H9 (cell line): ENCODE data around the gene MAGI1. TPM values are rescaled to one million over a fixed set of nuclear protein-coding genes. Genes with fewer than 3 reads are reported as not detected.
A peak's percentile ranks its signal among the peaks of the same experiment; 100 is the strongest.

ENCODE experiments used
- DNase-seq: peaks from one replicate; pipeline ENCODE4 v3.0.0-alpha.2; 2017
- H2AFZ ChIP-seq: one replicate; pipeline ENCODE4 v1.6.1; 2013; ENCODE audit warnings: mild to moderate bottlenecking, low read length, control low read depth, moderate library complexity
- H2AK5ac ChIP-seq: 2 replicates; pipeline ENCODE4 v1.6.1; 2013; ENCODE audit warnings: low read length, control low read depth, mixed read lengths; ENCODE audit not compliant: insufficient read length
- H2BK120ac ChIP-seq: one replicate; pipeline ENCODE4 v1.6.1; 2013; ENCODE audit warnings: low read depth, mild to moderate bottlenecking, low read length, control low read depth, inconsistent platforms; ENCODE audit not compliant: poor library complexity, severe bottlenecking
- H2BK12ac ChIP-seq: 2 replicates; pipeline ENCODE4 v1.6.1; 2013; ENCODE audit warnings: low read length, control low read depth, mixed read lengths, low read depth; ENCODE audit not compliant: insufficient read length
- H2BK15ac ChIP-seq: 2 replicates; pipeline ENCODE4 v1.6.1; 2013; ENCODE audit warnings: low read depth, low read length, control low read depth
- H2BK20ac ChIP-seq: one replicate; pipeline ENCODE4 v1.6.1; 2013; ENCODE audit warnings: low read depth, mild to moderate bottlenecking, low read length, control low read depth, inconsistent platforms; ENCODE audit not compliant: poor library complexity, severe bottlenecking
- H2BK5ac ChIP-seq: 2 replicates; pipeline ENCODE4 v1.6.1; 2013; ENCODE audit warnings: low read length, control low read depth, mixed read lengths; ENCODE audit not compliant: insufficient read length
- H3K14ac ChIP-seq: 2 replicates; pipeline ENCODE4 v1.6.1; 2013; ENCODE audit warnings: low read length, control low read depth; ENCODE audit not compliant: insufficient read depth
- H3K18ac ChIP-seq: 2 replicates; pipeline ENCODE4 v1.6.1; 2013; ENCODE audit warnings: low read depth, mild to moderate bottlenecking, mixed read lengths, low read length, control low read depth; ENCODE audit not compliant: insufficient read length
- H3K23ac ChIP-seq: 2 replicates; pipeline ENCODE4 v1.6.1; 2013; ENCODE audit warnings: low read length, control low read depth, mixed read lengths, low read depth; ENCODE audit not compliant: insufficient read length
- H3K23me2 ChIP-seq: 2 replicates; pipeline ENCODE4 v1.6.1; 2013; ENCODE audit warnings: low read depth, mild to moderate bottlenecking, mixed read lengths, low read length, control low read depth; ENCODE audit not compliant: insufficient read length, poor library complexity, severe bottlenecking
- H3K27ac ChIP-seq: 2 replicates; pipeline ENCODE4 v1.5.1; 2013; ENCODE audit warnings: low read length, control low read depth, mixed read lengths, low read depth; ENCODE audit not compliant: insufficient read length
- H3K27me3 ChIP-seq: 2 replicates; pipeline ENCODE4 v1.6.1; 2013; ENCODE audit warnings: low read length, control low read depth, inconsistent platforms; ENCODE audit not compliant: insufficient read depth
- H3K4ac ChIP-seq: 2 replicates; pipeline ENCODE4 v1.6.1; 2013; ENCODE audit warnings: low read depth, mild to moderate bottlenecking, control low read depth, inconsistent platforms, low read length, moderate library complexity
- H3K4me1 ChIP-seq: 2 replicates; pipeline ENCODE4 v1.6.1; 2013; ENCODE audit warnings: low read length, control low read depth, inconsistent platforms; ENCODE audit not compliant: insufficient read depth
- H3K4me2 ChIP-seq: 2 replicates; pipeline ENCODE4 v1.6.1; 2013; ENCODE audit warnings: low read length, control low read depth, mixed read lengths; ENCODE audit not compliant: insufficient read length, insufficient read depth
- H3K56ac ChIP-seq: 2 replicates; pipeline ENCODE4 v1.6.1; 2013; ENCODE audit warnings: low read depth, mild to moderate bottlenecking, mixed read lengths, low read length, control low read depth; ENCODE audit not compliant: insufficient read length
- H3K79me1 ChIP-seq: 2 replicates; pipeline ENCODE4 v1.6.1; 2013; ENCODE audit warnings: low read depth, mild to moderate bottlenecking, moderate library complexity, low read length, control low read depth, inconsistent platforms; ENCODE audit not compliant: insufficient read depth, poor library complexity, severe bottlenecking
- H3K79me2 ChIP-seq: 2 replicates; pipeline ENCODE4 v1.6.1; 2013; ENCODE audit warnings: low read length, control low read depth, inconsistent platforms; ENCODE audit not compliant: insufficient read depth
- H3K9ac ChIP-seq: 2 replicates; pipeline ENCODE4 v1.6.1; 2013; ENCODE audit warnings: low read length, control low read depth, mixed read lengths; ENCODE audit not compliant: insufficient read length; ENCODE audit errors: extremely low read depth
- H3K9me3 ChIP-seq: one replicate; pipeline ENCODE4 v1.6.1; 2013; ENCODE audit warnings: low read depth, low read length, inconsistent platforms; ENCODE audit not compliant: control insufficient read depth
- H3T11ph ChIP-seq: one replicate; pipeline ENCODE4 v1.6.1; 2013; ENCODE audit warnings: mild to moderate bottlenecking, low read length, control low read depth, inconsistent platforms
- H4K20me1 ChIP-seq: one replicate; pipeline ENCODE4 v1.6.1; 2013; ENCODE audit not compliant: control insufficient read depth, insufficient read length, insufficient read depth
- H4K5ac ChIP-seq: 2 replicates; pipeline ENCODE4 v1.6.1; 2013; ENCODE audit warnings: low read depth, mild to moderate bottlenecking, mixed read lengths, low read length, control low read depth; ENCODE audit not compliant: insufficient read length
- H4K8ac ChIP-seq: replicated peaks from 2 replicates; pipeline ENCODE4 v1.6.1; 2013; ENCODE audit warnings: low read length, control low read depth, mixed read lengths, low read depth; ENCODE audit not compliant: insufficient read length
- H4K91ac ChIP-seq: 2 replicates; pipeline ENCODE4 v1.6.1; 2013; ENCODE audit warnings: low read depth, mild to moderate bottlenecking, moderate library complexity, mixed read lengths, low read length, control low read depth; ENCODE audit not compliant: insufficient read length
- H3K27ac Mint-ChIP-seq, 3 experiments: 2 replicates in 2 of 3; 3 replicates in 1 of 3; pipeline ENCODE4 v1.8.0; 2020 to 2021; ENCODE audit warnings: mixed read lengths in 3 of 3, mild to moderate bottlenecking in 1 of 3, moderate library complexity in 1 of 3
- H3K27me3 Mint-ChIP-seq: 2 replicates; pipeline ENCODE4 v1.8.0; 2021; ENCODE audit warnings: low read depth, mild to moderate bottlenecking, moderate library complexity, mixed read lengths
- H3K36me3 Mint-ChIP-seq, 3 experiments: 2 replicates in 2 of 3; 3 replicates in 1 of 3; pipeline ENCODE4 v1.8.0; 2020 to 2021; ENCODE audit warnings: low read depth in 3 of 3, mixed read lengths in 3 of 3; ENCODE audit not compliant: insufficient read depth in 1 of 3
- H3K4me1 Mint-ChIP-seq, 2 experiments: 2 replicates each; pipeline ENCODE4 v1.8.0; 2020; ENCODE audit warnings: mixed read lengths in 2 of 2
- H3K4me3 Mint-ChIP-seq, 2 experiments: 2 replicates in 1 of 2; 3 replicates in 1 of 2; pipeline ENCODE4 v1.8.0; 2020 to 2021; ENCODE audit warnings: mild to moderate bottlenecking in 2 of 2, mixed read lengths in 2 of 2, moderate library complexity in 1 of 2
- H3K9me3 Mint-ChIP-seq, 2 experiments: 2 replicates in 1 of 2; 3 replicates in 1 of 2; pipeline ENCODE4 v1.8.0; 2020; ENCODE audit warnings: mild to moderate bottlenecking in 2 of 2, mixed read lengths in 2 of 2, moderate library complexity in 1 of 2
- WGBS: extraction: QIAGEN DNeasy Blood & Tissue Kit; methylation state at CpG from one replicate; pipeline ENCODE4 v1.1.7; 2013; ENCODE audit warnings: missing lambda C conversion rate, low lambda C conversion rate, mixed read lengths; ENCODE audit not compliant: insufficient read length; ENCODE audit errors: extremely low coverage; 5-methylcytosine and 5-hydroxymethylcytosine counted together
- total RNA-seq: library from RNA; stranded (reverse); gene quantifications from 2 replicates; pipeline ENCODE4 v1.2.1, GENCODE V29; 2021
- TF ChIP-seq, protein P1 (sequence below): fragments of 200-600 bp; sonication (generic); conservative IDR thresholded peaks from 3 replicates; pipeline ENCODE4 v1.8.0; 2021; ENCODE audit warnings: antibody characterized with exemption, mild to moderate bottlenecking

MAGI1 gene
- total RNA-seq, 1 experiment from 2014 or later, result 65.7 TPM

DNA sequence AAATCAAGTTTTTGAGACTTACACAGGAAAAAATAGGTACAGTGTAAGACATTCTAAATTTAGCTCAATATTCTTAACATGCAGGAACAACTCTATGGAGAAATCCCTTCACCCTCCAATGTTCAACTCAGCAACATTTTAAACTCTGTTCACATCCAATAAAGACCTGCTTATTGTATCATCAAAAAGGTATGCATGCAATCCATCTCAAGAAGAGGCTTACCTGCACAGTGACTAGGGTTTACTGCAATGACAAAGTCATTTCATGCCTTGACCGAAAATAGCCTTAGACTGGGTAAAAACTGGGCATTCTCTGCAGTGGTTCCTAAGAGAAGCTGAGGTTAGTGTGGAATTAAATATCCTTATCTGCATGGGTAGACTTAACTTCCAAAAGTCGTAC, 80.5 kb downstream of the MAGI1 start:
- no peak overlapping the region for H3K27ac ChIP-seq

More for the DNA sequence above, 80.5 kb downstream of the MAGI1 start:
- Histone ChIP-seq H2BK5ac (no peak overlapping the region), H2BK12ac (no peak overlapping the region), H2BK120ac (no peak overlapping the region), H3K79me1 (no peaks in the 10 kb centered on the region), H4K8ac (no peak overlapping the region), H3K4ac (no peak overlapping the region), H3K79me2 (peaks cover 8% of the 10 kb centered on the region; the same call in 1 of the 2 replicates), H3K56ac (no peak overlapping the region), H2BK15ac (no peak overlapping the region), H3K4me2 (no peak overlapping the region), H3K9ac (no peak overlapping the region), H2AK5ac (no peak overlapping the region), H3K27me3 (no peaks in the 10 kb centered on the region), H2BK20ac (no peak overlapping the region), H2AFZ (no peak overlapping the region), H3K9me3 (no peaks in the 10 kb centered on the region), H3K4me1 (peaks cover 6% of the 10 kb centered on the region; the same call in 1 of the 2 replicates), H3K23ac (no peak overlapping the region), H4K20me1 (no peaks in the 10 kb centered on the region), H3K14ac (no peak overlapping the region), H4K91ac (no peak overlapping the region), H3T11ph (no peak overlapping the region), H4K5ac (no peak overlapping the region), H3K23me2 (no peaks in the 10 kb centered on the region), H3K18ac (no peak overlapping the region)
- Mint-ChIP-seq H3K4me1 (peaks cover 18 to 21% of the 10 kb centered on the region in 2 experiments), H3K27ac (peak overlapping the region in 1 of 3 experiments; percentile 65; a peak in 1 of 7 replicates), H3K27me3 (no peaks in the 10 kb centered on the region), H3K9me3 (no peaks in the 10 kb centered on the region), H3K36me3 (peaks cover 0 to 8% (median 0%) of the 10 kb centered on the region in 3 experiments; a peak in 1 of 7 replicates), H3K4me3 (no peak overlapping the region)
- no peak for DNase-seq
- no CpG with 5 or more reads among the region's 2 CpGs for WGBS
- TF ChIP-seq, protein P1, sequence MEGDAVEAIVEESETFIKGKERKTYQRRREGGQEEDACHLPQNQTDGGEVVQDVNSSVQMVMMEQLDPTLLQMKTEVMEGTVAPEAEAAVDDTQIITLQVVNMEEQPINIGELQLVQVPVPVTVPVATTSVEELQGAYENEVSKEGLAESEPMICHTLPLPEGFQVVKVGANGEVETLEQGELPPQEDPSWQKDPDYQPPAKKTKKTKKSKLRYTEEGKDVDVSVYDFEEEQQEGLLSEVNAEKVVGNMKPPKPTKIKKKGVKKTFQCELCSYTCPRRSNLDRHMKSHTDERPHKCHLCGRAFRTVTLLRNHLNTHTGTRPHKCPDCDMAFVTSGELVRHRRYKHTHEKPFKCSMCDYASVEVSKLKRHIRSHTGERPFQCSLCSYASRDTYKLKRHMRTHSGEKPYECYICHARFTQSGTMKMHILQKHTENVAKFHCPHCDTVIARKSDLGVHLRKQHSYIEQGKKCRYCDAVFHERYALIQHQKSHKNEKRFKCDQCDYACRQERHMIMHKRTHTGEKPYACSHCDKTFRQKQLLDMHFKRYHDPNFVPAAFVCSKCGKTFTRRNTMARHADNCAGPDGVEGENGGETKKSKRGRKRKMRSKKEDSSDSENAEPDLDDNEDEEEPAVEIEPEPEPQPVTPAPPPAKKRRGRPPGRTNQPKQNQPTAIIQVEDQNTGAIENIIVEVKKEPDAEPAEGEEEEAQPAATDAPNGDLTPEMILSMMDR, result no peak
